Activated B cell treated with CpG ODN at 0.5 μM for 24 hours (primary cell): ENCODE data around the gene LRRC45. TPM values are rescaled to one million over a fixed set of nuclear protein-coding genes. Genes with fewer than 3 reads are reported as not detected.
A peak's percentile ranks its signal among the peaks of the same experiment; 100 is the strongest.

Source experiments
- ATAC-seq: fragments of 200-7000 bp; cut with Tn5 transposase; one replicate; pipeline ENCODE4 v1.10.0; 2021; ENCODE audit warnings: low read depth, mild to moderate bottlenecking, moderate library complexity
- CTCF ChIA-PET: fragments of 350-600 bp; sonication (Branson Sonifier 250); formaldehyde crosslinking; loops from one replicate; lab custom pipeline; 2021; ENCODE audit warnings: antibody characterized with exemption; lab: Charles Lee
- POLR2A ChIA-PET: fragments of 350-600 bp; sonication (Branson Sonifier 250); formaldehyde crosslinking; loops from one replicate; lab custom pipeline; 2021; ENCODE audit warnings: antibody characterized with exemption; lab: Charles Lee
- DNase-seq: peaks from one replicate; pipeline ENCODE4 v3.0.0; 2022
- H3K27ac Mint-ChIP-seq: one replicate; pipeline ENCODE4 v1.8.0; 2020; ENCODE audit warnings: mixed read lengths
- H3K27me3 Mint-ChIP-seq: one replicate; pipeline ENCODE4 v1.8.0; 2021; ENCODE audit warnings: mixed read lengths
- H3K36me3 Mint-ChIP-seq: one replicate; pipeline ENCODE4 v1.8.0; 2021; ENCODE audit warnings: low read depth, mixed read lengths
- H3K4me1 Mint-ChIP-seq: one replicate; pipeline ENCODE4 v1.8.0; 2021; ENCODE audit warnings: mixed read lengths
- H3K4me3 Mint-ChIP-seq: one replicate; pipeline ENCODE4 v1.8.0; 2020; ENCODE audit warnings: mild to moderate bottlenecking, mixed read lengths
- H3K9me3 Mint-ChIP-seq: one replicate; pipeline ENCODE4 v1.8.0; 2020; ENCODE audit warnings: mixed read lengths
- intact Hi-C: fragments of 100-400 bp; cut with micrococcal nuclease; formaldehyde crosslinking; loops from one replicate; pipeline ENCODE4 v1.15.1; 2024
- total RNA-seq: library from RNA; stranded (reverse); gene quantifications from 2 replicates; pipeline ENCODE4 v1.2.3, GENCODE V29; 2022
- TF ChIP-seq, protein P1 (sequence below): fragments of 200-600 bp; IDR thresholded peaks from one replicate; pipeline ENCODE4 v1.8.0; 2022; ENCODE audit warnings: antibody characterized with exemption, mild to moderate bottlenecking

Gene LRRC45
- total RNA-seq, 1 donor from 2014 or later: 10.6 TPM

DNA sequence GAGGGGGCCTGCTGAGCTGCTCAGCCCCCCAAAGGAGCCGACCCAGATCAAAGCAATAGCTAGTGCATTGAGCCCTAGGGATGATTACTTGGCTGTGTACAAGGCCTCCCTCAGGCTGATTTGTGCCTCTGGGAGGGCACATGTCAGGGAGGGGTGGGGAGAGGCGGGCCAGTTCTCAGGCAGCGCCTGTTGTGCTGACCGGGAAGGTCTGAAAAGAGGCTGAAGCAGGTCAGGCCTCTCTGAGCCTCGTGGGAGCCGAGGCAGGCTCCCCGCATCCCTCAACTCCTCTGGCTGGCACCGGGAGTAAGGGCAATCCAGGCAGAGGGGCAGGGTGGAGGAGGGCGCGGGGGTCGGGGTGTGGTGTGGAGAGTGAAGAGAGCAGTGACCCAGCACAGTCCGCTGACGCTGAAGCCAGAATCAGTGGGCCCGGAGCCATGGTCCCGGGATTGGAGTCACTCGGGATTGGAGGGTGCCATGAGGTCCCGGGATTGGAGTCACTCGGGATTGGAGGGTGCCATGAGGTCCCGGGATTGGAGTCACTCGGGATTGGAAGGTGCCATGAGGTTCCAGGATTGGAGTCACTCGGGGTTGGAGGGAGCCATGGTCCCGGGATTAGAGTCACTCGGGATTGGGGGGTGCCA is 11.4 kb downstream of the LRRC45 start:
- ATAC-seq: no peak
- peak overlapping the region; percentile 24 for H3K4me3 Mint-ChIP-seq
- intact Hi-C loops: loop anchor here (5.0 to 10.0 kb wide), 3 partner anchors 57 to 260 kb away; partner anchors contain the start of genes ASPSCR1 and SLC16A3
- no peaks in the 10 kb centered on the region for H3K9me3 Mint-ChIP-seq
- peaks cover 33% of the 10 kb centered on the region for H3K4me1 Mint-ChIP-seq
- CTCF ChIA-PET: interaction anchor here (1.2 to 1.7 kb wide), 2 partner anchors 13 to 75 kb away, joined by 3 to 8 read pairs; no protein-coding TSS in a partner anchor
- H3K36me3 Mint-ChIP-seq: peaks cover 7% of the 10 kb centered on the region
- H3K27ac Mint-ChIP-seq: no peak overlapping the region
- POLR2A ChIA-PET: interaction anchor here (0.6 to 1.7 kb wide), 2 partner anchors 11 to 1088 kb away, joined by 3 to 5 read pairs; partner anchors contain the start of genes CENPX and LRRC45
- H3K27me3 Mint-ChIP-seq: peaks cover 2% of the 10 kb centered on the region
- DNase-seq: no peak
- TF ChIP-seq, protein P1, sequence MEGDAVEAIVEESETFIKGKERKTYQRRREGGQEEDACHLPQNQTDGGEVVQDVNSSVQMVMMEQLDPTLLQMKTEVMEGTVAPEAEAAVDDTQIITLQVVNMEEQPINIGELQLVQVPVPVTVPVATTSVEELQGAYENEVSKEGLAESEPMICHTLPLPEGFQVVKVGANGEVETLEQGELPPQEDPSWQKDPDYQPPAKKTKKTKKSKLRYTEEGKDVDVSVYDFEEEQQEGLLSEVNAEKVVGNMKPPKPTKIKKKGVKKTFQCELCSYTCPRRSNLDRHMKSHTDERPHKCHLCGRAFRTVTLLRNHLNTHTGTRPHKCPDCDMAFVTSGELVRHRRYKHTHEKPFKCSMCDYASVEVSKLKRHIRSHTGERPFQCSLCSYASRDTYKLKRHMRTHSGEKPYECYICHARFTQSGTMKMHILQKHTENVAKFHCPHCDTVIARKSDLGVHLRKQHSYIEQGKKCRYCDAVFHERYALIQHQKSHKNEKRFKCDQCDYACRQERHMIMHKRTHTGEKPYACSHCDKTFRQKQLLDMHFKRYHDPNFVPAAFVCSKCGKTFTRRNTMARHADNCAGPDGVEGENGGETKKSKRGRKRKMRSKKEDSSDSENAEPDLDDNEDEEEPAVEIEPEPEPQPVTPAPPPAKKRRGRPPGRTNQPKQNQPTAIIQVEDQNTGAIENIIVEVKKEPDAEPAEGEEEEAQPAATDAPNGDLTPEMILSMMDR: no peak

DNA sequence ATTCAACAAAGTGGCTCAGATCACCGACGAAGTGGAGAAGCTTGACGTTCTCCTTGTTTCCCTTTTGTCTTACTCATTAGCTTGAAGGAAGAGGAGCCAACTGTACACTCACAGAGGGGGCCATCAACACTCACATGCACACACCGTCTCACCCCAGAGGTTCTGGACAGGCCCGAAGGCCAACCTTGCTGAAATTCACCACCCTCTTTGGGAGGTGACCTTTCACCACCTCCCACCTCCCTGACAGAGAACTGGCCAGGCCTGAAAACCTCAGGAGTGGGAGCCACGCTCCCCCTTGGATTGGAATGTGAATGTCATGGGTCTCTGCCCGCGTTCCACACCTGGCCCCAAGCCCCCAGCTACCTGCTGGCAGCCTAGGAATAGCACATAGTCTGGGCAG is 12.4 kb downstream of the LRRC45 start:
- peaks cover 7% of the 10 kb centered on the region for H3K36me3 Mint-ChIP-seq
- no peak for ATAC-seq
- H3K27ac Mint-ChIP-seq: no peak overlapping the region
- CTCF ChIA-PET: interaction anchor here (1.2 to 1.7 kb wide), 2 partner anchors 14 to 76 kb away, joined by 3 to 8 read pairs; no protein-coding TSS in a partner anchor
- peak overlapping the region; percentile 52 for H3K4me3 Mint-ChIP-seq
- POLR2A ChIA-PET: interaction anchor here (1.1 to 1.7 kb wide), 3 partner anchors 11 to 75 kb away, joined by 3 to 5 read pairs (median 3); partner anchors contain the start of genes CENPX, LRRC45 and NOTUM
- intact Hi-C loops: loop anchor here (5.0 to 10.0 kb wide), 3 partner anchors 58 to 259 kb away; partner anchors contain the start of genes ASPSCR1 and SLC16A3
- TF ChIP-seq, protein P1: no peak
- H3K9me3 Mint-ChIP-seq: no peaks in the 10 kb centered on the region
- no peak for DNase-seq
- H3K27me3 Mint-ChIP-seq: no peaks in the 10 kb centered on the region
- peaks cover 28% of the 10 kb centered on the region for H3K4me1 Mint-ChIP-seq

DNA sequence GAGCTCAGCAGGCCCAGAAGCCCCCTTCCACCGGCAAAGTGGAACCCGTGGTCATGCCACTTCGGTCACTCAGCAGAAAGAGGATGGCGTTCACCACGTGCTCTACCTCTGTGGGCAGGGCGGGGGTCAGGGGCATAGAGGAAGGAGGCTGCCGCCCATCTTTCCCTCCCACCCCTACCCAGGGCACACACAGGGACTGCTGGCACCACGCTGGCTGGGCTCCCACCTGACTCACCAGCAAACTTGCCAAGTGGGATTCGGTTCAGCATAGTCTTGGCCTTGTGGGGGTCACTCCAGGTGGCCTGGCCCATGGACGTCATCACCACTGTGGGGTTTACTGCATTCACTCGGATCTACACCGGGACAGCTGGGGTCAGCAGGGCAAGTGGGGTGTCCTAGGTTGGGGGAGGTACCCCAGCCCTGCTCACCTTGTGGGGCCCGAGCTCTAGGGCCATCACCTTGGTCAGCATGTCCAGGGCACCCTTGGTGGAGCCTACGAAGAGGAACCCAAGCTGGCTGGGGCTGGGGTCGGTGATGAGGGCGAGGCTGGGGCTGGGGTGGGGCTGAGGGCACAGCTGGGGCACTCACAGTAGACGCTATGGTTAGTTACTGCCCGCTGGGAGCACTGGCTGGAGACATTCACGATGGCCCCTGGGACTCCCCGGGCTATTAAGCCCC is 13.0 kb downstream of the LRRC45 start:
- no peak for DNase-seq
- Mint-ChIP-seq H3K4me3 (peak overlapping the region; percentile 86), H3K36me3 (peaks cover 7% of the 10 kb centered on the region), H3K4me1 (peaks cover 27% of the 10 kb centered on the region), H3K27me3 (no peaks in the 10 kb centered on the region), H3K9me3 (no peaks in the 10 kb centered on the region), H3K27ac (no peak overlapping the region)
- intact Hi-C loops: loop anchor here (2.0 to 10.0 kb wide), 6 partner anchors 29 to 259 kb away; partner anchors contain the start of genes ASPSCR1, DUS1L, P4HB and SLC16A3
- TF ChIP-seq, protein P1: no peak
- ChIA-PET POLR2A (interaction anchor here (0.6 to 1.7 kb wide), 4 partner anchors 8 to 75 kb away, joined by 3 to 7 read pairs (median 4); partner anchors contain the start of genes CENPX, LRRC45 and NOTUM), CTCF (interaction anchor here (1.2 to 1.7 kb wide), 2 partner anchors 15 to 76 kb away, joined by 3 to 8 read pairs; no protein-coding TSS in a partner anchor)
- ATAC-seq: no peak

DNA sequence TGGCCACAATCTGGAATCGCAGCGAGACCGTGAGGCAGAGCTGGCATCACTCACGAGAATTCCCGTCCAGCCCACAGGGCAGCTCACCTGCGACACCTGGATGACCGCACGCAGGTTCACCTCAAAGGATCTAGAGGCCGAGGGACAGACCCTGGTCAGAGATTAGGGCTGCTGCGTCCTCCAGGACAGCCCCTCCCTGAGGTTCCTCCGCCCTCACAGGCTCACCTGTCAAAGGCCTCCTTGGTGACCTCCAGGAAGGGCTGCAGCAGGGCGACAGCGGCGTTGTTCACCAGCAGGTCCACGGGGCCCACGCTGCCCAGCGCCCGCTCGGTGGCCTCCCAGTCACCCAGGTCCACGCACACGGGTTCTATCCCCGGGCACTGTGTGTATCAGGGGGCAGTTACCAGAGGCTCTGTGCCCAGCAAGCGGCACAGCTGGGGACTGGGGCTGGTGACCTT is 13.6 kb downstream of the LRRC45 start:
- intact Hi-C loops: loop anchor here (1.0 to 10.0 kb wide), 9 partner anchors 13 to 258 kb away; partner anchors contain the start of genes ASPSCR1, DUS1L, FASN and GPS1
- H3K27me3 Mint-ChIP-seq: no peaks in the 10 kb centered on the region
- ATAC-seq: no peak

More for the DNA sequence above, 13.6 kb downstream of the LRRC45 start:
- POLR2A ChIA-PET: interaction anchor here (0.6 to 2.3 kb wide), 3 partner anchors 9 to 77 kb away, joined by 7 to 28 read pairs (median 7); partner anchors contain the start of gene FASN
- TF ChIP-seq, protein P1: no peak
- DNase-seq: no peak
- CTCF ChIA-PET: interaction anchor here (1.3 kb wide), 1 partner anchor 77 kb away, joined by 25 read pairs; no protein-coding TSS in a partner anchor
- Mint-ChIP-seq H3K9me3 (no peaks in the 10 kb centered on the region), H3K4me3 (peak overlapping the region; percentile 86), H3K27ac (peak overlapping the region; percentile 7), H3K4me1 (peaks cover 27% of the 10 kb centered on the region), H3K36me3 (peaks cover 7% of the 10 kb centered on the region)
